Erythroblast (primary cell): ENCODE results near the gene TOR1AIP2.

Source experiments
- DNase-seq, 2 experiments: peaks; one replicate each; lab custom pipeline; 2025; lab: John Stamatoyannopoulos, UW
- GATA1 ChIP-seq: IDR thresholded peaks from 2 replicates; pipeline ENCODE4 v1.6.1; 2011; ENCODE audit warnings: low read depth, mild to moderate bottlenecking, control low read depth, low read length, moderate library complexity
- POLR2A ChIP-seq: IDR thresholded peaks from 2 replicates; pipeline ENCODE4 v1.6.1; 2011; ENCODE audit warnings: mild to moderate bottlenecking, low read length

TOR1AIP2 gene

DNA sequence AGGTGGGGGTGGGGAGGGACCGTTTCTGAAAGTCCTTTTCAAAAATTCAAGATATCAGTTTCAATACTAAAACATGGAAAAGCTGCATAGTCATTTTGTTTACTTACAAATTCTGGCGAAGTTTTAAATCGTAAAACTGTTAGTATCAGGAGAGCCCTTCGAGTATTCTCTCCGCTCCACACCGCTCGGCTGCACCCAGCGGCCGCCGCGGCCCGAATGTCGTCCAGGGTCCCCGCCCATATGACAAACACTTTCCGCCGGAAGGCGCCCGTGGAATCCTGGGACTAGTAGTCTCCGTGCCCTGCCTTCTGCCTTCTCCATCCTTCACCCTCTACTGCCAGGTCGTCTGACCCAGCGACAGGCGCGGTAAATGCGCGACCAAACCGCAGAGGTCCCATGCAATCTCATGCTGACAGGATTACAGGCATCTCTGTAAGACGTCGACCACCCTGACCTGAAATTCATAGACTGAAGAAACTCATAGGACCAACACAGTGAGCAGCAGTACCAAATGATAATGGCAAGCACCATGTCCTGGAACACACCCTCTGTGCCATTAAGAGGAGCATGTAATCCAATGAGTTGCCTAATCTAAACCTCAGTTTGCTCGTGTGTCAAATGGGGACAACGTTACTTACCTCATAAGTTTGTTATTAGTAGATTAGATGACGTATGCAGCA lies at the start of gene TOR1AIP2:
Gene TOR1AIP2, minus strand, starts transcription at position 218 of the 680 bp plus-strand sequence. CDS start 25,138 bp downstream, outside the sequence.
- TF ChIP-seq GATA1 (no peak), POLR2A (peak; percentile 99)
- DNase-seq, result peak; percentile 90 to 93

DNA sequence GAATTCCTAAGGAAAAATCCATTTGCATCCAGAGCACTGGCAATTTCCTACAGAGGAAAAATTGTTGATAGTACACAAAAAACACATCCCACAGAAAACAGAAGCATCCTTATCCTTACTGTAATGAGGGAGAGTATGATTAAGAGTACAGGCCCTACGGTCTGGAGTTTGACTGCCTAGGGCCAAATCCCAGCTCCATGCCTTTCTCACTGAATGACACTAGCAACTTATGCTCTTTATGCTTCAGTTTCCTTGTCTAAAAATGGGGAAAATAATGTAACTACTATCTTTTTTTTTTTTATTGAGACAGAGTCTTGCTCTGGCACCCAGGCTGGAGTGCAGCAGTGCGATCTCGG lies 49.2 kb upstream of the TOR1AIP2 start:
- no peak for DNase-seq
- TF ChIP-seq GATA1 (no peak), POLR2A (no peak)

DNA sequence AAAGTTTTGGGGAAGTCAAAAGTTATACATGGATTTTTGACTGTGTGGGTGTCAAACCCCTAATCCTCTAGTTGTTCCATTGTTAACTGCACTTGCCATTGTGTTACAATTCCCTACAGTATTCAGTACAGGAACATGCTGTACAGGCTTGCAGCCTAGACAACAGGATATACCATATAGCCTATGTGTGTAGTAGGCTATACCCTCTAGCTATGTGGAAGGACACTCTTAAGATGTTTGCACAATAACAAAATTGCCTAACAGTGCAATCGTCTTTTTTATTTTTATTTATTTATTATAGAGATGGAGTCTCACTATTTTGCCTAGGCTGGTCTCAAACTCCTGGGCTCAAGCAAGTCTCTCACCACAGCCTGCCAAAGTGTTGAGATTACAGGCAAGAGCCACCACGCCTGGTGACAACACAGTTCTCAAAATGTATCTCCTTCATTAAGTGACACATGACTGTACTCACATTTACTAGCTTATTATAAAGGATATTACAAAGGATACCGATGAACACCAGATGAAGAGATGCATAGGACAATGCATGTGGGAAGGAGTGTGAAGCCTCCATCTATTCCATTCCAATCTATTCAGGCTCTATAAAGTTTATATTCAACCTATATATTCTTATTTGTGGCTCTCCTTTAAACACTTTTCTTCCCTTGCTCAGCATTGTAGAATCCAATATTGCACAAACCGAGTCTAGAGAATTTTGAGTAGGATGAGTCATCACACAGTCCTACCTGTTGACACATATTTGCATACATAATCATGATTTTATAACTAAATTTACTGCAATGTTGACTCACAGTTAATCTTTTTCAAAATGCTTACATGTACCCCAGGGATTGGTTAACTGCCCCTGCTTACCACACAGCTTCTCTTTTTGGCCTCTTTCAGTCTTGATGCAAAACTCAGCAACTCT lies 48.6 kb upstream of the TOR1AIP2 start:
- TF ChIP-seq GATA1 (no peak), POLR2A (no peak)
- no peak for DNase-seq

DNA sequence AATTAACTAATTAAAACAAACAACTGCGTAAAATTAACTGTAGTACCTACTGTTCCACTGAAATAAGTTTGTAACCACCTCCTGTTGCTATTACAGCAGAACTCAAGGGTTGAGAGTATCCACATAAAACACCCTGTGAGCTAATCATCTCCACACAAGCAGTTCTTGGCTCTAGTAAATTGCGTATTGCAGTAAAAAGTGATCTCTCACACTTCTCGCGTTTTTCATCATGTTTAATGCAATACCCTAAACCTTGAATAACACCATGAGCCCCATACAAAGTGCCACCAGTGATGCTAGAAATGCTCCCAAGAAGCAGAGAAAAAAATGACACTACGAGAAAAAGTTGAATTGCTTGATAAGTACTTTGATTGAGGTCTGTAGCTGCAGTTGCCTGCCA lies 47.7 kb upstream of the TOR1AIP2 start:
- DNase-seq, result no peak

DNA sequence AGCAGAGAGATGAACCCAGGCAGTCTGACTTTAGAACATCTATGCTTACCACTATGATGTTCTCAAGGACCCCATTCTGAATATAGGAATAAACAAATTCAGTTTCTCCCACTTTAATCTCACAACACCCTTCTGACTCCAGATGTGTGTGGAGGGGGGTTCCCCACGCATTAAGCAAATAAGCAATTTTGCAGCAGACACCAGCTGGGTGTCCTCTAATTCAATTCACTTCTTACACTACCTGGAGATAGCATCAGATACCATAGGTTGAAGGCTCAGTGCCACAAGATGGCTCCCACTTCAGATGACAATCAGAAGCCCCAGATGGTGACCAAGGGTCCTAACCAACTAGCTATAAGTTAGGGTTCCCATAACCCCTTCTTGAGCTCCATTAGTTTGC lies 46.7 kb upstream of the TOR1AIP2 start:
- TF ChIP-seq GATA1 (no peak), POLR2A (no peak)
- no peak for DNase-seq

More for the DNA sequence above, 47.7 kb upstream of the TOR1AIP2 start:
- TF ChIP-seq GATA1 (no peak), POLR2A (no peak)

DNA sequence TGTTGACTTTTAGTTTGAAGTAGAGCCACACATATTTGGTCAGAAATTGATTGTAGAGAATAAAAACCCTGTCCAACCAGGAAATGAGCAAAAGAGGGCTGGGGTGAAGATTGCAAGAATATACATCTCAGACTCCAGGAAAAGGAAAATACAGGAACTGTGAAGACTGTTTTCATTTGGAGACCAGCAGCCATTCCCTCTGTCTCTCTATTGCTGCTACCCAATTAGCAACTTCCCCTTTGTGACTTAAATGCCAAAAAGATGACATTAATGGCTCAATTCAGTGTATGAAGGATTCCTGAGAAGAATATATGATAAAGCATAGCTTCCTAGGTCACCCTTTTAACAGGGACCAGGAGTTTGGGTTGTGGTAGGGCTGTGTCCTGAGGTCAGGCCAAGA lies 45.4 kb upstream of the TOR1AIP2 start:
- no peak for TF ChIP-seq GATA1
- DNase-seq, result no peak

DNA sequence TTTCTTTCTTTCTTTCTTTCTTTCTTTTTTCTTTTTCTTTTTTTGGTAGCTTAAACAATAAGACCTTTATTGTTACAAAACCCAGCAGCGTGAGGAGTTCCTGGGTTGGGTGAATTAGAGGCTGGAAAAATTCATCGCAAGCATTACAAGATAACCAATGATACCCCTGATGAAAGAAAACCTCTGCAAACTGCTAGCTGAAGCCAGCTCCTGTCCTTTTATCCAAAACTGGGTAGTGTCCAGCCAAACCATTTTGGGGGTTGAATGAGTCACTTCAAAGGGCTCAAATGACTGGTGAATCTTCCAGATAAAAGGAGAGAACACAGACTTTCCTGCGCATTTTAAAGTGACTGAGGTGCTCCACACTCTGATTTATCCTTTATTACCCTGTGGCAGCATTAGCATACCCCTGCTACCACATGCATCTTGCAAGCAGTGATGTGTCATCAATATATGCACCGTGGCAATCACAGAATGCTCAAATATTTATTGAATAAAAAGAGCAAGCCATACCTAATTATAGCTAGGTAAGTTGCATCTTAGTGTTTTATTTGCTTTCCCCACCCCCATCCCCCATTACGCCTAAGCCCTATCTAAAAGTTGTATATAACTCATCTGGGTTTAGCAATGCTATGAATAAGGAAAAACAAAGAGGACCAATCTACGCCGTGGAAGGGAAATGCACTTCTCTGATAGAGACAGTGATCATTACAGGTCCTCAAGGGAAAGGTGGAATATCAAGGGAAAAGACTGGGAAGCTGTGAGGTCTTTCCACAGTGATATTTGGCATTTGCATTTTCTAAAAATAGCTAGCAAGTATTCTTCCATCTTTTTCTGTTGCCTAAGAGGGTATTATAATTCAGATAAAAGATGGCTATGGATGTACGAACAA lies 44.6 kb upstream of the TOR1AIP2 start:
- no peak for DNase-seq
- TF ChIP-seq POLR2A (no peak), GATA1 (no peak)

DNA sequence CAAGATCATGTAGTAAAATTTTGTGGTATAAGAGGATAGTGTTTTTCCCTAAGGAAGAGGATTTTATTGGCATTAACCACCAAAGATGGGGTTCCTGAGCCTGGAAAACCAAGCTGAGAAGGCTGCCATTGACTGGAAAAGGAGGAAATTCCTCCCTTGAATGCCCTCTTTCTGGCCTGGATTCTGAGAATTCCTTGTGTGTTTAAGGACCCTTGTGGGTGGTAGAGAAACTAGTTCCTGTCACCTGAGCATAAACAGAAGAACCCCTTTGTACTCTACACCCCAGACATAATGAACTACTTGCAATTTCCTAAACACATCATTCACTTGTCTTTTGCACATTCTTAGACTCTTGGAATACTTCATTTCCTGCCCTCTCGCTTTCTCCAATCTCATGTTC lies 43.9 kb upstream of the TOR1AIP2 start:
- no peak for DNase-seq
- no peak for TF ChIP-seq GATA1
- no peak for TF ChIP-seq POLR2A

DNA sequence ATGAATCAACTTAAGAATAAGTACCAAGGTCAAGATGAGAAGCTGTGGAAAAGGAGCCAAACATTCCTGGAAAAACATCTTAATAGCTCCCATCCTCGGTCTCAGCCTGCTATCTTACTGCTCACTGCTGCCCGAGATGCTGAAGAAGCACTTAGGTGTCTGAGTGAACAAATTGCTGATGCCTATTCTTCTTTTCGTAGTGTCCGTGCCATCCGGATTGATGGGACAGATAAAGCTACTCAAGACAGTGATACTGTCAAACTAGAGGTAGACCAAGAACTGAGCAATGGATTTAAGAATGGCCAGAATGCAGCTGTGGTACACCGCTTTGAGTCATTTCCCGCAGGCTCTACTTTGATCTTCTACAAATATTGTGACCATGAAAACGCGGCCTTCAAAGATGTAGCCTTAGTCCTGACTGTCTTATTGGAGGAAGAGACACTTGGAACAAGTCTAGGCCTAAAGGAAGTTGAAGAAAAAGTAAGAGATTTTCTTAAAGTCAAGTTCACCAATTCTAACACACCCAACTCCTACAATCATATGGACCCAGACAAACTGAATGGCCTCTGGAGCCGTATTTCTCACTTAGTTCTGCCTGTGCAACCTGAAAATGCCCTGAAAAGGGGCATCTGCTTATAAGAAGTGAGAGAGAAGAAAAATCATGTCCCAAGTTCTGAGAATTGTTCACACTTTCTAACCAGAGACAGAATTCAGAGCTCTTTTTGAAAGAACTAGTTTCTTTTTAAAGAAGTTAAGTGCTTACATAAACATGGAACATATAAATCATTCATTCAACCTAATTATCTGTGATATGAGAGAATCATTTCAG lies 40.2 kb upstream of the TOR1AIP2 start:
- no peak for TF ChIP-seq GATA1
- no peak for TF ChIP-seq POLR2A
- no peak for DNase-seq

DNA sequence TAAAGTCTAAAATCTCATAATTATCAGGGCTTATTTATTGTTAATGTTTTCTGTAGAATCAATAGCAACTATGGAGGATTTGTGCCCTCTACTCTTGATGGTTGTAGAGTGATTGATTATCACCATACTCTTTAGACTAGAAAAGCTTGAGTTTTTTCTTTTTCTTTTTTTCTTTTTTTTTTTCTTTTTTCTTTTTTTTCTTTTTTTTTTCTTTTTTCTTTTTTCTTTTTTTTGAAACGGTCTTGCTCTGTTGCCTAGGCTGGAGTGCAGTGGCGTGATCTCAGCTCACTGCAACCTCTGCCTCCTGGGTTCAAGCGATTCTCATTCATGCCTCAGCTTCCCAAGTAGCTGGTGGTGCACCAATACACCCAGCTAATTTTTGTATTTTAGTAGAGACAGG lies 34.2 kb upstream of the TOR1AIP2 start:
- TF ChIP-seq GATA1 (no peak), POLR2A (no peak)
- DNase-seq, result no peak

DNA sequence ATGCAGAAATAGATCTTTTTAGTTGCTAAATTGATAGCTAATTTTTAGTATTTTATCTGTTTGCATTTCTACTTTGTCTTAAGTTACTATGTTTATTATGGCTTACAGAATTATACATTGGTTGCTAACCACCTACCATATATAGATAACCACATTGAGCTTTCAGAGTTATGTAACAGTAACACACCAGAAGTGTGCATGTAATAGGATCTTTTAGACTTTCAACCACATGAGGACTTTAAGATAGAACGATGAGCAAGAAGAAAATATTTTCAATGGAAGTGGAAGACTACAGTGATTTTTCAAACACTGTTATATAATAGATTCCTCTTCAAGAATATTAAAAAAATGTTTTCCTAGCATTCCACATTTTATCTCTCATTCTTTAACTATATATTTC lies 33.3 kb upstream of the TOR1AIP2 start:
- DNase-seq, result peak; percentile 13 to 58
- TF ChIP-seq POLR2A, result no peak
- TF ChIP-seq GATA1, result no peak

DNA sequence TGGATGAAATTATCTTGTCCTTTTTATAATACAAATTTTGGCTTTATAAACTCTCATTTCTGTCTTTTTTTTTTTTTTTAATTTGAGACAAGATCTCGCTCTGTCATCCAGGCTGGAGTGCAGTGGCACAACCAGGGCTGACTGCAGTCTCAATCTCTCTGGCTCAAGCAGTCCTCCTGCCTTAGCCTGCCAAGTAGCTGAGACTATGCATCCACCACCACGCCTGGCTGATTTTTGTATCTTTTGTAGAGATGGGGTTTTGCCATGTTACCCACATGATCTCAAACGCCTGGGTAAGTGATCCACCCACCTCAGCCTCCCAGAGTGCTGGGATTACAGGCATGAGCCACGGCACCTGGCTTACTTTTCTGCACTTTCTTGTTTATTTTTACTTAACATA lies 12.0 kb upstream of the TOR1AIP2 start:
- DNase-seq, result peak; percentile 72 to 75
- TF ChIP-seq GATA1 (no peak), POLR2A (no peak)

DNA sequence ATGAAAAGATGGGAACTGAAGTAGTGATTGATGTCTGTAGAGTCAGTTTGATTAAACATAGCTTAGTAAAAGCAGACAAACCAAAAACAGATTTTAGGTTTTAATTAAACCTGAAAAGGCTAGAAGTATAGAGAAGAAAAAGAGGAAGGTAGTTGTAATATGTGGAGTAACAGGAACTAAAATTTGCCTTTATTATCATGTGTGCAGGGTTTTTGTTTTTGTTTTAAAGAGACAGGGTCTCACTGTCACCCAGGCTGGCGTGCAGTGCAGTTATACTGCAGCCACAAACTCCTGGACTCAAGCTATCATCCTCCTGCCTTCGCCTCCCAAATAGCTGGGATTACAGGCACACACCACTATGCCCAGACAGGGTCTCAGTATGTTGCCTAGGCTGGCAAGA lies 10.5 kb upstream of the TOR1AIP2 start:
- DNase-seq, result no peak
- TF ChIP-seq POLR2A (no peak), GATA1 (no peak)

DNA sequence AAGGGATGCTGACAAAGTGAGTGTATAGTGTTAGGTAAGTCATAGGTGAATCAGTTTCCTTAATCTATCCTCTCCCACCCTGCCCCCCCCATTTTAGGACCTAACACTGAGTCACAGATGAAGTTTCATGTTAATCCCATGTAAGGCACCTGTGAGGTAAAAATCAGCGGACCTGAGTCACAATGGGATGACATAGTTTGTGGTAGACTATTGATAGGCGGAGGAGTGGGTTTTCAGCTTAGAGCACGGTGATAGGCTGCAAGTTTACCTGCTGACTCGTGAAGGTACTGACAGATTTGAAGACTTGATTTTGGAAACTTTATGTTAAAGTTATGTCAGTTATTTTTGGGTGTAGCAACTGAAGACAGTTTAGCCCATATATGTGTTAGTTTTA lies 6.1 kb upstream of the TOR1AIP2 start:
- no peak for TF ChIP-seq POLR2A
- TF ChIP-seq GATA1, result no peak
- peak; percentile 35 to 66 for DNase-seq
